Thyroid gland (tissue), 4 donors: ENCODE results near the gene MARCO. TPM values are rescaled to one million over a fixed set of nuclear protein-coding genes. Genes with fewer than 3 reads are reported as not detected.

Source experiments
- DNase-seq, 2 donors: peaks; one replicate each; pipeline ENCODE4 v3.0.0-alpha.2; 2019
- H3K27ac ChIP-seq, 3 donors: fragments of 200-600 bp; sonication (generic); 1 replicate in 2 of 3; 2 replicates in 1 of 3; pipeline ENCODE4 v1.5.1; 2016 to 2019; ENCODE audit warnings: mild to moderate bottlenecking in 1 of 3, moderate library complexity in 1 of 3
- H3K27me3 ChIP-seq: fragments of 200-600 bp; sonication (generic); one replicate; pipeline ENCODE4 v1.5.1; 2019
- H3K36me3 ChIP-seq, 2 donors: fragments of 200-600 bp; sonication (generic); one replicate each; pipeline ENCODE4 v1.5.1; 2016 to 2019
- H3K4me1 ChIP-seq, 2 donors: fragments of 200-600 bp; sonication (generic); one replicate each; pipeline ENCODE4 v1.5.1; 2017 to 2019
- H3K4me3 ChIP-seq, 3 donors: fragments of 200-600 bp; sonication (generic); replicated peaks in 1 of 3; 1 replicate in 2 of 3; 2 replicates in 1 of 3; pipeline ENCODE4 v1.5.1; 2016; ENCODE audit warnings: mild to moderate bottlenecking in 1 of 3
- H3K9me3 ChIP-seq: fragments of 200-600 bp; sonication (generic); one replicate; pipeline ENCODE4 v1.5.1; 2017
- CTCF ChIP-seq, 6 experiments: fragments of 200-600 bp in 3 of 6; fragments of 450-650 bp in 3 of 6; sonication (generic) in 3 of 6; IDR thresholded peaks; one replicate each; pipeline ENCODE4 v1.5.1; 2016 to 2019; ENCODE audit warnings: antibody characterized with exemption in 6 of 6, mild to moderate bottlenecking in 2 of 6, inconsistent platforms in 1 of 6, moderate library complexity in 1 of 6
- POLR2A ChIP-seq, 2 donors: fragments of 450-650 bp; IDR thresholded peaks; one replicate each; pipeline ENCODE4 v1.6.1; 2017; ENCODE audit warnings: antibody characterized with exemption in 2 of 2, mild to moderate bottlenecking in 2 of 2, moderate library complexity in 1 of 2
- WGBS, 2 donors: methylation state at CpG; one replicate each; pipeline ENCODE4 v1.1.5; 2017; 5-methylcytosine and 5-hydroxymethylcytosine counted together
- intact Hi-C: fragments of 100-400 bp; cut with DNase I; formaldehyde crosslinking; loops from one replicate; pipeline ENCODE4 v1.15.1; 2023
- total RNA-seq, 4 donors: library from RNA; depleted of rRNA; stranded (reverse); fragments of >200 nt; gene quantifications; one replicate each; pipeline ENCODE4 v1.2.3, GENCODE V29; 2016

MARCO gene
- total RNA-seq, 4 donors from 2014 or later: 1.1 to 11.0 (median 3.0) TPM

DNA sequence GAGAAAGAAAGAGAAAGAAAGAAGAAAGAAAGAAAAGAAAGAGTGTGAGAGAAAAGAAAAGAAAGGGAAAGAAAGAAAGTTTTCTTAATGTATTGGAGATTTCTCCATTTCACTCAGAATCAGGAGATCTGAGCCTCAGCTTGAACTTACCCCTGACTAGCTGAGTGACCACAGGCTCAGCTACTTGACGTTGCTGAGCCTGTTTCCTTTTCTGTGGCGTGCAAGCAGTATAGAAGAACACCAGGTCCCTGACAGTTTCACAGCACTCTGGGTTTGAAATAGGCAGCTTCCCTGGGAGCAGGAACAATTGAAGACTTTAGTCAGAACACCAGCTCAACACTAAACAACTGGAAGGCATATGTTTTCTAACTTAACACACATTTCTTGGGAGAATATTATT, 44.7 kb downstream of the MARCO start:
- TF ChIP-seq CTCF (IDR thresholded peaks at IDR 0.05): no peak
- no peak for TF ChIP-seq POLR2A (IDR thresholded peaks at IDR 0.05)
- no peaks in the 10 kb centered on the region for H3K9me3 ChIP-seq
- H3K4me1 ChIP-seq: no peaks in the 10 kb centered on the region
- no peak for DNase-seq
- H3K36me3 ChIP-seq: no peaks in the 10 kb centered on the region
- H3K27me3 ChIP-seq: no peaks in the 10 kb centered on the region
- 19 to 26% methylated on average over 2 of the region's 2 CpGs for WGBS, 2 donors
- H3K27ac ChIP-seq: no peak overlapping the region
- no peak overlapping the region for H3K4me3 ChIP-seq
- intact Hi-C loops: no loop called here

GRCh38 chr2:118987886-118988285, 45.9 kb downstream of the MARCO start:
- 89 to 91% methylated on average over 2 of the region's 2 CpGs for WGBS, 2 donors
- no peak overlapping the region for H3K27ac ChIP-seq

GRCh38 chr2:118988706-118989105, 46.7 kb downstream of the MARCO start:
- no peak for DNase-seq
- intact Hi-C loops: no loop called here
- H3K4me1 ChIP-seq: no peaks in the 10 kb centered on the region
- no peak for TF ChIP-seq POLR2A (IDR thresholded peaks at IDR 0.05)
- TF ChIP-seq CTCF (IDR thresholded peaks at IDR 0.05): no peak
- H3K9me3 ChIP-seq: no peaks in the 10 kb centered on the region
- no peaks in the 10 kb centered on the region for H3K36me3 ChIP-seq
- 91 to 94% methylated on average over 5 of the region's 5 CpGs for WGBS, 2 donors
- H3K27me3 ChIP-seq: no peaks in the 10 kb centered on the region
- H3K4me3 ChIP-seq: no peak overlapping the region
- no peak overlapping the region for H3K27ac ChIP-seq

More at GRCh38 chr2:118987886-118988285, 45.9 kb downstream of the MARCO start:
- H3K36me3 ChIP-seq: no peaks in the 10 kb centered on the region
- intact Hi-C loops: no loop called here
- H3K27me3 ChIP-seq: no peaks in the 10 kb centered on the region
- no peaks in the 10 kb centered on the region for H3K9me3 ChIP-seq
- DNase-seq: no peak
- TF ChIP-seq CTCF (IDR thresholded peaks at IDR 0.05) (no peak), POLR2A (IDR thresholded peaks at IDR 0.05) (no peak)
- no peaks in the 10 kb centered on the region for H3K4me1 ChIP-seq
- no peak overlapping the region for H3K4me3 ChIP-seq

DNA sequence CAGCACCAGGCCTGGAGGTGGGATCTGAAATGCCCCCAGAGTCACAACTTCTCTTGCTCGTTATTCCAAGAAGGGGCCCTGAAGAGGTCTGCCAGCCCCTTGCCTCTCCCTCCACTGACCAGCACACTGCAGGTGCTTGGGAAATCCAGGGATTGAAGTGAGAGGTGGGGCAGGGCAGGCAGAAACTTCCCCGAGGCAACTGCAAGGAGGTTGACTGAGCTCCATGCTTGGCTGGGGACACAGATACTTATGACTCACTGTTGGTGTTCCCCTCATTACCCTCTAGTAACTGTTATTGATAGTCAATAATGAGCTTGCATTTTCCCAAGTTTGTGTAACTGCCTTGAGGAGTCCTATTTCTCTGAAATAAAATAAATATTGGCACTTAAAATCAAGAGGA, 47.5 kb downstream of the MARCO start:
- Histone ChIP-seq H3K36me3 (no peaks in the 10 kb centered on the region), H3K27me3 (no peaks in the 10 kb centered on the region), H3K27ac (no peak overlapping the region), H3K4me3 (no peak overlapping the region), H3K4me1 (no peaks in the 10 kb centered on the region), H3K9me3 (no peaks in the 10 kb centered on the region)
- WGBS, 2 donors: 17 to 20% methylated on average over 2 of the region's 2 CpGs
- no peak for DNase-seq
- TF ChIP-seq POLR2A (IDR thresholded peaks at IDR 0.05): no peak
- no peak for TF ChIP-seq CTCF (IDR thresholded peaks at IDR 0.05)
- intact Hi-C loops: no loop called here

- DNase-seq: no peak
- Histone ChIP-seq H3K4me1 (no peaks in the 10 kb centered on the region), H3K27me3 (no peaks in the 10 kb centered on the region), H3K4me3 (no peak overlapping the region), H3K36me3 (no peaks in the 10 kb centered on the region), H3K27ac (no peak overlapping the region), H3K9me3 (no peaks in the 10 kb centered on the region)
- intact Hi-C loops: no loop called here
- WGBS, 2 donors: 74 to 79% methylated on average over 9 to 10 of the region's 10 CpGs
- TF ChIP-seq CTCF (IDR thresholded peaks at IDR 0.05) (no peak), POLR2A (IDR thresholded peaks at IDR 0.05) (no peak)
These were observed 49.0 kb downstream of the MARCO start for GRCh38 chr2:118990757-118991545.
